Measurements from ENCODE around the gene APLN. TPM values are rescaled to one million over a fixed set of nuclear protein-coding genes. Genes with fewer than 3 reads are reported as not detected.
A peak's percentile ranks its signal among the peaks of the same experiment; 100 is the strongest.

Gene APLN
- total RNA-seq, 1 experiment from 2014 or later: 8.5 TPM

DNA sequence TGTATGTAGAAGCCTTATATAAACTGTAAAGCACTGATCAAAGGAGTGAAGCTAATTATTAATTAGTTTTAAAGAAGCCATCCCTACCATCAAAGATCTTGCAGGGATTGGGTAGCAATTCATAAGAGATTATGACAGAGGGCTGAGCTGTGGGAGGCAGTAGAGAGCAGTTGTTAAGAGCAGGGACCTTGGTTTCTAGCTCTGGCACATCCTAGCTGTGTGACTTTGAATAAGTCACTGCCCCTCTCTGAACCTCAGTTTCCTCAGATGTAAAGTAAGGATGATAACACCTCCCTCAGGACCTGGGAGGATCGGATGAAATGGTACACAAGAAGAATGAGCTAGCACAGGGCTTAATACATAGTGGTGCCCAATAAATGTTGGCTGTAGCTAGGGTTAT is 45.4 kb downstream of the APLN start:
- no peak overlapping the region for H3K27ac ChIP-seq (ENCODE audit: low read length)
- ChIA-PET POLR2A (ENCODE audit: unreplicated experiment) (no interaction called here), CTCF (interaction anchor here (0.7 kb wide), 1 partner anchor 366 kb away, joined by 3 read pairs; no protein-coding TSS in a partner anchor)
- H3K4me3 ChIP-seq (ENCODE audit: low read length): no peak overlapping the region
- H4K20me1 ChIP-seq (ENCODE audit: low read length): no peaks in the 10 kb centered on the region
- no peak overlapping the region for H3K4me2 ChIP-seq (ENCODE audit: low read length)
- DNase-seq (no peak), ATAC-seq (no peak)
- intact Hi-C loops (cut with micrococcal nuclease): loop anchor here (10.0 kb wide), 1 partner anchor 295 kb away; the partner anchor contains the start of gene UTP14A
- no peak overlapping the region for H3K9ac ChIP-seq (ENCODE audit: low read length)
- no peaks in the 10 kb centered on the region for H3K27me3 ChIP-seq (ENCODE audit: low read length)
- H3F3A ChIP-seq (ENCODE audit: low read length, unreplicated experiment): no peaks in the 10 kb centered on the region
- no peaks in the 10 kb centered on the region for H3K9me3 ChIP-seq (ENCODE audit: low read length)
- H3K4me1 ChIP-seq (ENCODE audit: insufficient read depth, low read length): peaks cover 6% of the 10 kb centered on the region; the same call in 1 of the 2 replicates
- no peak overlapping the region for H2AFZ ChIP-seq (ENCODE audit: low read length)
- TF ChIP-seq EZH2phosphoT487 (IDR thresholded peaks at IDR 0.05; ENCODE audit: borderline replicate concordance, low read length): no peak
- TF ChIP-seq, protein P1, sequence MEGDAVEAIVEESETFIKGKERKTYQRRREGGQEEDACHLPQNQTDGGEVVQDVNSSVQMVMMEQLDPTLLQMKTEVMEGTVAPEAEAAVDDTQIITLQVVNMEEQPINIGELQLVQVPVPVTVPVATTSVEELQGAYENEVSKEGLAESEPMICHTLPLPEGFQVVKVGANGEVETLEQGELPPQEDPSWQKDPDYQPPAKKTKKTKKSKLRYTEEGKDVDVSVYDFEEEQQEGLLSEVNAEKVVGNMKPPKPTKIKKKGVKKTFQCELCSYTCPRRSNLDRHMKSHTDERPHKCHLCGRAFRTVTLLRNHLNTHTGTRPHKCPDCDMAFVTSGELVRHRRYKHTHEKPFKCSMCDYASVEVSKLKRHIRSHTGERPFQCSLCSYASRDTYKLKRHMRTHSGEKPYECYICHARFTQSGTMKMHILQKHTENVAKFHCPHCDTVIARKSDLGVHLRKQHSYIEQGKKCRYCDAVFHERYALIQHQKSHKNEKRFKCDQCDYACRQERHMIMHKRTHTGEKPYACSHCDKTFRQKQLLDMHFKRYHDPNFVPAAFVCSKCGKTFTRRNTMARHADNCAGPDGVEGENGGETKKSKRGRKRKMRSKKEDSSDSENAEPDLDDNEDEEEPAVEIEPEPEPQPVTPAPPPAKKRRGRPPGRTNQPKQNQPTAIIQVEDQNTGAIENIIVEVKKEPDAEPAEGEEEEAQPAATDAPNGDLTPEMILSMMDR (conservative IDR thresholded peaks at IDR 0.05; ENCODE audit: low read depth, low read length): peak; percentile 35; the same call in 1 of the 2 replicates
- TF ChIP-seq EZH2 (IDR thresholded peaks at IDR 0.05; ENCODE audit: low read length, unreplicated experiment): no peak
- no TSS peak for BruUV-seq (replicated peaks)
- H3K36me3 ChIP-seq (ENCODE audit: low read depth, low read length): no peaks in the 10 kb centered on the region
- H3K9me2 ChIP-seq (replicated peaks; ENCODE audit: low read length): no peaks in the 10 kb centered on the region
- H3K79me2 ChIP-seq (ENCODE audit: low read length): no peaks in the 10 kb centered on the region

DNA sequence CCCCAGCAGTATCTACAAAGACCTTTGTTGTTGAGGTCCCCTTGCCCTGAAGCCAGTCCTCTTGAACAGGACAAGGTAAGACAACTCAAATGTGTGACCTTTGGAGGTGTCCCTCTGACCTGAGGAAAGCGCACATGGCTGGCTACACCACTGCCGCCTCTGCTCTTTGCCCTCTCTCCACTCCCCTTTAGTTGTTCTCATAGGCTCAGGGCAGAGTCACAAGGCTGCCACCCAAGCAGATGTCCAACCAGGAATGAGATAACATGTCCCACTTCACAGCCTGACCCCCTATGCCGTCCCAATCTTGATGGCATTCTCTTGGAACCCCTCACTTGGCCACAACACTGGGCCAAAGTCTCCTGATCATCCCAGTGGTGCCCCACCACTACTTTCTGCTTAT is 46.3 kb downstream of the APLN start:
- no peak overlapping the region for H3K4me3 ChIP-seq (ENCODE audit: low read length)
- ATAC-seq (no peak), DNase-seq (no peak)
- CTCF ChIA-PET: no interaction called here
- H3K9ac ChIP-seq (ENCODE audit: low read length): no peak overlapping the region
- H3K9me3 ChIP-seq (ENCODE audit: low read length): no peaks in the 10 kb centered on the region
- H2AFZ ChIP-seq (ENCODE audit: low read length): no peak overlapping the region
- no TSS peak for BruUV-seq (replicated peaks)
- no peaks in the 10 kb centered on the region for H3K36me3 ChIP-seq (ENCODE audit: low read depth, low read length)
- no peaks in the 10 kb centered on the region for H3K79me2 ChIP-seq (ENCODE audit: low read length)
- no peaks in the 10 kb centered on the region for H4K20me1 ChIP-seq (ENCODE audit: low read length)
- H3F3A ChIP-seq (ENCODE audit: low read length, unreplicated experiment): no peaks in the 10 kb centered on the region
- H3K4me2 ChIP-seq (ENCODE audit: low read length): no peak overlapping the region
- no peak overlapping the region for H3K27ac ChIP-seq (ENCODE audit: low read length)
- TF ChIP-seq EZH2phosphoT487 (IDR thresholded peaks at IDR 0.05; ENCODE audit: borderline replicate concordance, low read length) (no peak), EZH2 (IDR thresholded peaks at IDR 0.05; ENCODE audit: low read length, unreplicated experiment) (no peak)
- TF ChIP-seq, protein P1 (conservative IDR thresholded peaks at IDR 0.05; ENCODE audit: low read depth, low read length): no peak
- H3K27me3 ChIP-seq (ENCODE audit: low read length): no peaks in the 10 kb centered on the region
- H3K9me2 ChIP-seq (replicated peaks; ENCODE audit: low read length): no peaks in the 10 kb centered on the region
- H3K4me1 ChIP-seq (ENCODE audit: insufficient read depth, low read length): peaks cover 12% of the 10 kb centered on the region; the same call in 1 of the 2 replicates
- intact Hi-C loops (cut with micrococcal nuclease): loop anchor here (10.0 kb wide), 1 partner anchor 296 kb away; the partner anchor contains the start of gene UTP14A
- POLR2A ChIA-PET (ENCODE audit: unreplicated experiment): no interaction called here

DNA sequence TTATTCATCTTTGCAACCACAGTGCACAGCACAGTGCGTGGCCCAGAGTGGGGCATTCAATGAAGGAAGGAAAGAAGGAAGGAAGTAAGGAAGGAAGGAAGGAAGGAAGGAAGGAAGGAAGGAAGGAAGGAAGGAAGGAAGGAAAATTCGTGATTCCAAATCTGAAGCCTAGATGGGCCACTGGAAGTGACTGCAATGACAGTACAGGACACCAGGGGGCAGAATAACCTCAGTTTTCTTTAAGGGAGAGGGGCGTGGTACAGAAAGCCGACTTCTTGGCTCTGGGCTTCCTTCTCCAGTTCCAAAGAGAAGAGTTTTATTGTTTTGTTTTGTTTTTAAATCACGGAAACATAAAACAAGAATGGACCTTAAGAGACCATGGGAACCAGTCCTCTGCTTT is 47.8 kb downstream of the APLN start:
- Histone ChIP-seq H3K4me3 (ENCODE audit: low read length) (no peak overlapping the region), H3K27ac (ENCODE audit: low read length) (no peak overlapping the region), H3K36me3 (ENCODE audit: low read depth, low read length) (no peaks in the 10 kb centered on the region), H3K4me2 (ENCODE audit: low read length) (peak overlapping the region; percentile 40; the same call in 1 of the 2 replicates), H3F3A (ENCODE audit: low read length, unreplicated experiment) (no peaks in the 10 kb centered on the region), H3K4me1 (ENCODE audit: insufficient read depth, low read length) (peaks cover 12% of the 10 kb centered on the region; the same call in 1 of the 2 replicates), H2AFZ (ENCODE audit: low read length) (peak overlapping the region; percentile 53; the same call in 1 of the 2 replicates), H3K9me2 (replicated peaks; ENCODE audit: low read length) (no peaks in the 10 kb centered on the region), H3K9me3 (ENCODE audit: low read length) (no peaks in the 10 kb centered on the region), H4K20me1 (ENCODE audit: low read length) (no peaks in the 10 kb centered on the region), H3K79me2 (ENCODE audit: low read length) (no peaks in the 10 kb centered on the region), H3K27me3 (ENCODE audit: low read length) (no peaks in the 10 kb centered on the region), H3K9ac (ENCODE audit: low read length) (no peak overlapping the region)
- no TSS peak for BruUV-seq (replicated peaks)
- TF ChIP-seq EZH2 (IDR thresholded peaks at IDR 0.05; ENCODE audit: low read length, unreplicated experiment): no peak
- TF ChIP-seq, protein P1 (conservative IDR thresholded peaks at IDR 0.05; ENCODE audit: low read depth, low read length): peak; percentile 73
- ChIA-PET CTCF (no interaction called here), POLR2A (ENCODE audit: unreplicated experiment) (no interaction called here)
- intact Hi-C loops (cut with micrococcal nuclease): loop anchor here (1.0 to 10.0 kb wide), 5 partner anchors 48 to 454 kb away; partner anchors contain the start of genes APLN and UTP14A
- peak; percentile 51 for ATAC-seq
- peak; percentile 77 for DNase-seq
